CD14-positive monocyte (primary cell): Measurements from ENCODE around the gene STX1A. TPM values are rescaled to one million over a fixed set of nuclear protein-coding genes. Genes with fewer than 3 reads are reported as not detected.

Experiments
- DNase-seq, 3 donors: peaks; one replicate each; pipeline ENCODE4 v3.0.0-alpha.2; 2011 to 2022
- H2AFZ ChIP-seq: 2 replicates; pipeline ENCODE4 v1.6.0; 2012; ENCODE audit warnings: mild to moderate bottlenecking, low read depth, low read length, inconsistent platforms; ENCODE audit not compliant: insufficient read depth, poor library complexity, severe bottlenecking
- H3K27ac ChIP-seq, 2 donors: 1 replicate in 1 of 2; 2 replicates in 1 of 2; pipeline ENCODE4 v1.5.1; 2012 to 2013; ENCODE audit warnings: low read length in 2 of 2, control low read depth in 1 of 2, inconsistent platforms in 1 of 2, low read depth in 1 of 2, mild to moderate bottlenecking in 1 of 2
- H3K27me3 ChIP-seq, 2 donors: one replicate each; pipeline versions ENCODE4 v1.6.0 to v1.6.1; 2011 to 2013; ENCODE audit warnings: low read length in 2 of 2; ENCODE audit not compliant: control insufficient read depth in 2 of 2, insufficient read depth in 2 of 2
- H3K36me3 ChIP-seq, 2 donors: replicated peaks in 1 of 2; 1 replicate in 1 of 2; 2 replicates in 1 of 2; pipeline versions ENCODE4 v1.5.1 to v1.6.1; 2012 to 2013; ENCODE audit warnings: low read length in 2 of 2, control low read depth in 1 of 2, inconsistent platforms in 1 of 2, mild to moderate bottlenecking in 1 of 2; ENCODE audit not compliant: insufficient read depth in 2 of 2, control insufficient read depth in 1 of 2
- H3K4me1 ChIP-seq, 2 donors: 1 replicate in 1 of 2; 2 replicates in 1 of 2; pipeline versions ENCODE4 v1.5.1 to v1.6.1; 2012 to 2013; ENCODE audit warnings: low read length in 2 of 2, control low read depth in 1 of 2, inconsistent platforms in 1 of 2, mild to moderate bottlenecking in 1 of 2, moderate library complexity in 1 of 2; ENCODE audit not compliant: insufficient read depth in 2 of 2, control insufficient read depth in 1 of 2
- H3K4me2 ChIP-seq: replicated peaks from 2 replicates; pipeline ENCODE3; 2012; ENCODE audit warnings: low read length, moderate library complexity, mild to moderate bottlenecking; ENCODE audit not compliant: poor library complexity, severe bottlenecking; ENCODE audit errors: extremely low read depth
- H3K4me3 ChIP-seq, 3 experiments: fragments of 200-600 bp in 1 of 3; sonication (generic) in 1 of 3; replicated peaks in 1 of 3; 1 replicate in 2 of 3; 2 replicates in 1 of 3; pipeline ENCODE4 v1.5.1; 2011 to 2013; ENCODE audit warnings: low read length in 3 of 3, mild to moderate bottlenecking in 3 of 3, control low read depth in 2 of 3, low read depth in 2 of 3, inconsistent platforms in 1 of 3, moderate library complexity in 1 of 3
- H3K79me2 ChIP-seq: 2 replicates; pipeline ENCODE4 v1.6.0; 2012; ENCODE audit warnings: mild to moderate bottlenecking, control low read depth, inconsistent platforms, low read length, moderate library complexity; ENCODE audit not compliant: insufficient read depth
- H3K9ac ChIP-seq: 2 replicates; pipeline ENCODE4 v1.6.0; 2017; ENCODE audit warnings: low read length, mild to moderate bottlenecking; ENCODE audit not compliant: insufficient read depth, poor library complexity, severe bottlenecking
- H3K9me3 ChIP-seq, 2 donors: replicated peaks in 1 of 2; 1 replicate in 1 of 2; 2 replicates in 1 of 2; pipeline versions ENCODE4 v1.5.1 to v1.6.1; 2012 to 2013; ENCODE audit warnings: low read length in 2 of 2, control low read depth in 1 of 2; ENCODE audit not compliant: control insufficient read depth in 1 of 2, insufficient read depth in 1 of 2
- H4K20me1 ChIP-seq: 2 replicates; pipeline ENCODE4 v1.6.0; 2012; ENCODE audit warnings: mild to moderate bottlenecking, low read length, control low read depth, moderate library complexity; ENCODE audit not compliant: insufficient read depth
- H3K27ac Mint-ChIP-seq, 7 donors: one replicate each; pipeline ENCODE4 v1.8.0; 2020; ENCODE audit warnings: mild to moderate bottlenecking in 7 of 7, mixed read lengths in 7 of 7, moderate library complexity in 6 of 7, inconsistent platforms in 2 of 7
- H3K27me3 Mint-ChIP-seq, 3 donors: one replicate each; pipeline ENCODE4 v1.8.0; 2021 to 2022; ENCODE audit warnings: low read depth in 3 of 3, mild to moderate bottlenecking in 3 of 3, mixed read lengths in 3 of 3, moderate library complexity in 3 of 3, inconsistent platforms in 1 of 3
- H3K36me3 Mint-ChIP-seq, 2 donors: one replicate each; pipeline ENCODE4 v1.8.0; 2020; ENCODE audit warnings: mixed read lengths in 2 of 2, inconsistent platforms in 1 of 2, mild to moderate bottlenecking in 1 of 2
- H3K4me1 Mint-ChIP-seq: one replicate; pipeline ENCODE4 v1.8.0; 2020; ENCODE audit warnings: mild to moderate bottlenecking, mixed read lengths
- H3K4me3 Mint-ChIP-seq, 2 donors: one replicate each; pipeline ENCODE4 v1.8.0; 2020; ENCODE audit warnings: mild to moderate bottlenecking in 2 of 2, mixed read lengths in 2 of 2, moderate library complexity in 1 of 2
- H3K9me3 Mint-ChIP-seq, 7 donors: one replicate each; pipeline ENCODE4 v1.8.0; 2020 to 2022; ENCODE audit warnings: mixed read lengths in 7 of 7, mild to moderate bottlenecking in 6 of 7, moderate library complexity in 6 of 7, inconsistent platforms in 2 of 7
- CTCF ChIP-seq: fragments of 200-600 bp; IDR thresholded peaks from one replicate; pipeline ENCODE4 v1.8.0; 2022; ENCODE audit warnings: antibody characterized with exemption, mild to moderate bottlenecking
- WGBS: methylation state at CpG from one replicate; pipeline ENCODE4 v1.1.5; 2013; ENCODE audit warnings: missing lambda C conversion rate; ENCODE audit not compliant: insufficient coverage; 5-methylcytosine and 5-hydroxymethylcytosine counted together
- intact Hi-C, 2 donors: fragments of 100-400 bp; cut with micrococcal nuclease; formaldehyde crosslinking; loops; one replicate each; pipeline versions ENCODE4 v1.15.0 to v1.15.1; 2023
- polyA plus RNA-seq, 3 donors: library from polyadenylated mRNA; depleted of rRNA in 1 of 3; unstranded in 2 of 3; stranded (reverse) in 1 of 3; fragments of 300-500 nt in 2 of 3; fragments of >200 nt in 1 of 3; fragmentation: Illumina TruSeq in 2 of 3; gene quantifications; 1 replicate in 2 of 3; 2 replicates in 1 of 3; pipeline ENCODE4 v1.2.3, GENCODE V29; 2012 to 2021

Gene STX1A
- polyA plus RNA-seq, 3 donors = 0.27 to 2.7 (median 0.37) TPM

- peaks cover 4 to 10% of the 10 kb centered on the region in 2 donors for H3K4me1 ChIP-seq
- H3K27ac Mint-ChIP-seq = no peak overlapping the region
- H3K9me3 ChIP-seq = no peaks in the 10 kb centered on the region
- H3K4me1 Mint-ChIP-seq = peaks cover 14% of the 10 kb centered on the region
- H3K36me3 Mint-ChIP-seq = no peaks in the 10 kb centered on the region
- H3K36me3 ChIP-seq = no peaks in the 10 kb centered on the region
- peaks cover 45 to 64% (median 54%) of the 10 kb centered on the region in 3 donors for H3K27me3 Mint-ChIP-seq
- H4K20me1 ChIP-seq = no peaks in the 10 kb centered on the region
- H2AFZ ChIP-seq = no peak overlapping the region
- H3K4me3 ChIP-seq = no peak overlapping the region
- no peak overlapping the region for H3K9ac ChIP-seq
- intact Hi-C loops = loop anchor here (5.0 kb wide), 3 partner anchors 41 to 121 kb away; no protein-coding TSS in a partner anchor
- H3K79me2 ChIP-seq = no peaks in the 10 kb centered on the region
- peaks cover 11 to 49% of the 10 kb centered on the region in 2 donors for H3K27me3 ChIP-seq
- 71% methylated on average over 3 of the region's 5 CpGs for WGBS
- TF ChIP-seq CTCF = no peak
- no peak overlapping the region for H3K4me2 ChIP-seq
- H3K27ac ChIP-seq = no peak overlapping the region
- H3K9me3 Mint-ChIP-seq = peaks cover 0 to 6% (median 1%) of the 10 kb centered on the region in 7 donors
- H3K4me3 Mint-ChIP-seq = peak overlapping the region in 1 of 2 donors; percentile 66
- DNase-seq = no peak
These were observed 9.1 kb upstream of the STX1A start for GRCh38 chr7:73728551-73728950.

GRCh38 chr7:73727952-73728351, 8.5 kb upstream of the STX1A start:
- Mint-ChIP-seq H3K9me3 (peaks cover 0 to 9% (median 1%) of the 10 kb centered on the region in 7 donors), H3K36me3 (no peaks in the 10 kb centered on the region), H3K4me1 (peaks cover 14% of the 10 kb centered on the region), H3K4me3 (peak overlapping the region in 1 of 2 donors; percentile 66), H3K27me3 (peaks cover 45 to 64% (median 50%) of the 10 kb centered on the region in 3 donors), H3K27ac (peak overlapping the region in 1 of 7 donors; percentile 15)
- H3K4me3 ChIP-seq = no peak overlapping the region
- H3K4me1 ChIP-seq = peaks cover 4 to 10% of the 10 kb centered on the region in 2 donors
- H3K27me3 ChIP-seq = peaks cover 11 to 53% of the 10 kb centered on the region in 2 donors
- no peak for DNase-seq
- no peaks in the 10 kb centered on the region for H3K36me3 ChIP-seq
- no peak overlapping the region for H2AFZ ChIP-seq
- no peaks in the 10 kb centered on the region for H4K20me1 ChIP-seq
- intact Hi-C loops = loop anchor here (5.0 kb wide), 3 partner anchors 41 to 121 kb away; no protein-coding TSS in a partner anchor
- H3K4me2 ChIP-seq = no peak overlapping the region
- H3K27ac ChIP-seq = no peak overlapping the region
- H3K79me2 ChIP-seq = no peaks in the 10 kb centered on the region
- no peaks in the 10 kb centered on the region for H3K9me3 ChIP-seq
- H3K9ac ChIP-seq = no peak overlapping the region
- TF ChIP-seq CTCF = no peak
- WGBS = 45% methylated on average over 2 of the region's 3 CpGs
